T-helper 2 cell treated with Interferon-gamma antibody and Interleukin-4, amounts not matched to agents 5 μg/mL and 100 μg/mL, for 36 hours (primary cell): ENCODE data around the gene SUPT6H.
"Not testable (repeated sequence)": the region's sequence is repeated elsewhere in the genome, so short reads cannot be mapped to it uniquely, and the experiment has no call there.

ENCODE experiments used
- DNase-seq: peaks from one replicate; pipeline ENCODE4 v3.0.0; 2021; ENCODE audit warnings: low spot score
- H3K27ac Mint-ChIP-seq: one replicate; pipeline ENCODE4 v1.8.0; 2021; ENCODE audit warnings: mild to moderate bottlenecking, mixed read lengths
- H3K27me3 Mint-ChIP-seq: one replicate; pipeline ENCODE4 v1.8.0; 2021; ENCODE audit warnings: low read depth, mixed read lengths
- H3K36me3 Mint-ChIP-seq: one replicate; pipeline ENCODE4 v1.8.0; 2021; ENCODE audit warnings: low read depth, mixed read lengths
- H3K4me1 Mint-ChIP-seq: one replicate; pipeline ENCODE4 v1.8.0; 2021; ENCODE audit warnings: low read depth, mixed read lengths
- H3K4me3 Mint-ChIP-seq: one replicate; pipeline ENCODE4 v1.8.0; 2022; ENCODE audit warnings: mild to moderate bottlenecking, moderate library complexity, mixed read lengths
- H3K9me3 Mint-ChIP-seq: one replicate; pipeline ENCODE4 v1.8.0; 2021; ENCODE audit warnings: mixed read lengths

The SUPT6H gene

GRCh38 chr17:28712032-28712704, 50.2 kb downstream of the SUPT6H start:
- Mint-ChIP-seq H3K4me1 (peaks cover 14% of the 10 kb centered on the region), H3K9me3 (no peaks in the 10 kb centered on the region), H3K27me3 (peaks cover 18% of the 10 kb centered on the region), H3K36me3 (peaks cover 5% of the 10 kb centered on the region), H3K27ac (peak overlapping the region; percentile 93), H3K4me3 (peak overlapping the region; percentile 82)
- DNase-seq = peak; percentile 73

- peaks cover 14% of the 10 kb centered on the region for H3K4me1 Mint-ChIP-seq
- H3K27ac Mint-ChIP-seq = peak overlapping the region; percentile 93
- H3K27me3 Mint-ChIP-seq = peaks cover 18% of the 10 kb centered on the region
- no peaks in the 10 kb centered on the region for H3K9me3 Mint-ChIP-seq
- H3K4me3 Mint-ChIP-seq = peak overlapping the region; percentile 82
- DNase-seq = no peak
- H3K36me3 Mint-ChIP-seq = peaks cover 2% of the 10 kb centered on the region
These were observed 50.9 kb downstream of the SUPT6H start for GRCh38 chr17:28712705-28713415.

- Mint-ChIP-seq H3K4me1 (peaks cover 23% of the 10 kb centered on the region), H3K36me3 (peaks cover under 1% of the 10 kb centered on the region), H3K4me3 (no peak overlapping the region), H3K9me3 (no peaks in the 10 kb centered on the region), H3K27ac (no peak overlapping the region), H3K27me3 (peaks cover 27% of the 10 kb centered on the region)
- DNase-seq = no peak
These were observed 52.3 kb downstream of the SUPT6H start for GRCh38 chr17:28714281-28714680.

- Mint-ChIP-seq H3K4me1 (peaks cover 26% of the 10 kb centered on the region), H3K4me3 (no peak overlapping the region), H3K27ac (no peak overlapping the region), H3K9me3 (no peaks in the 10 kb centered on the region), H3K36me3 (peaks cover 7% of the 10 kb centered on the region), H3K27me3 (peaks cover 29% of the 10 kb centered on the region)
- no peak for DNase-seq
These were observed 53.2 kb downstream of the SUPT6H start for GRCh38 chr17:28715217-28715616.

- Mint-ChIP-seq H3K27ac (no peak overlapping the region), H3K9me3 (no peaks in the 10 kb centered on the region), H3K36me3 (peaks cover 21% of the 10 kb centered on the region), H3K27me3 (peaks cover 29% of the 10 kb centered on the region), H3K4me3 (no peak overlapping the region), H3K4me1 (peaks cover 25% of the 10 kb centered on the region)
- DNase-seq = no peak
These were observed 55.0 kb downstream of the SUPT6H start for GRCh38 chr17:28716740-28717577.

GRCh38 chr17:28717578-28718332, 55.8 kb downstream of the SUPT6H start, which contains the start of gene RAB34:
Gene RAB34 (minus strand): TSS chr17:28717868. CDS start chr17:28717266, 602 bp downstream.
- Mint-ChIP-seq H3K27ac (peak within 1 kb of the TSS; percentile 74), H3K27me3 (peaks cover 29% of the 10 kb centered on the region), H3K36me3 (peaks cover 29% of the 10 kb centered on the region)

GRCh38 chr17:28718333-28719020, 56.5 kb downstream of the SUPT6H start:
- peak overlapping the region; percentile 74 for H3K27ac Mint-ChIP-seq
- H3K4me3 Mint-ChIP-seq = peak overlapping the region; percentile 74
- H3K36me3 Mint-ChIP-seq = peaks cover 35% of the 10 kb centered on the region
- no peak for DNase-seq
- peaks cover 29% of the 10 kb centered on the region for H3K27me3 Mint-ChIP-seq
- H3K4me1 Mint-ChIP-seq = peaks cover 27% of the 10 kb centered on the region
- no peaks in the 10 kb centered on the region for H3K9me3 Mint-ChIP-seq

More at GRCh38 chr17:28717578-28718332, 55.8 kb downstream of the SUPT6H start, which contains the start of gene RAB34:
- Mint-ChIP-seq H3K9me3 (no peaks in the 10 kb centered on the region), H3K4me1 (peaks cover 22% of the 10 kb centered on the region), H3K4me3 (peak within 1 kb of the TSS; percentile 74)
- DNase-seq = no peak

GRCh38 chr17:28719021-28719433, 57.0 kb downstream of the SUPT6H start:
- H3K36me3 Mint-ChIP-seq = peaks cover 37% of the 10 kb centered on the region
- DNase-seq = no peak
- peak overlapping the region; percentile 98 for H3K4me3 Mint-ChIP-seq
- peak overlapping the region; percentile 97 for H3K27ac Mint-ChIP-seq
- peaks cover 29% of the 10 kb centered on the region for H3K4me1 Mint-ChIP-seq
- peaks cover 29% of the 10 kb centered on the region for H3K27me3 Mint-ChIP-seq
- H3K9me3 Mint-ChIP-seq = no peaks in the 10 kb centered on the region

- Mint-ChIP-seq H3K27ac (peak overlapping the region; percentile 97), H3K4me3 (peak overlapping the region; percentile 98), H3K9me3 (no peaks in the 10 kb centered on the region), H3K27me3 (peaks cover 21% of the 10 kb centered on the region), H3K4me1 (peaks cover 42% of the 10 kb centered on the region), H3K36me3 (peaks cover 50% of the 10 kb centered on the region)
- DNase-seq = no peak
These were observed 58.4 kb downstream of the SUPT6H start for GRCh38 chr17:28720247-28720996.

GRCh38 chr17:28720997-28721329, 59.0 kb downstream of the SUPT6H start:
- peak overlapping the region; percentile 98 for H3K4me3 Mint-ChIP-seq
- H3K36me3 Mint-ChIP-seq = peaks cover 51% of the 10 kb centered on the region
- not testable (repeated sequence) for DNase-seq, H3K9me3 Mint-ChIP-seq
- H3K4me1 Mint-ChIP-seq = peaks cover 44% of the 10 kb centered on the region
- H3K27ac Mint-ChIP-seq = peak overlapping the region; percentile 97
- peaks cover 16% of the 10 kb centered on the region for H3K27me3 Mint-ChIP-seq

GRCh38 chr17:28722417-28723158, 60.6 kb downstream of the SUPT6H start:
- no peaks in the 10 kb centered on the region for H3K9me3 Mint-ChIP-seq
- DNase-seq = no peak
- peaks cover 11% of the 10 kb centered on the region for H3K27me3 Mint-ChIP-seq
- H3K27ac Mint-ChIP-seq = peak overlapping the region; percentile 41
- H3K4me1 Mint-ChIP-seq = peaks cover 50% of the 10 kb centered on the region
- peaks cover 51% of the 10 kb centered on the region for H3K36me3 Mint-ChIP-seq
- H3K4me3 Mint-ChIP-seq = peak overlapping the region; percentile 98
